Mesenchymal stem cell (in vitro differentiated cells and primary cell): ENCODE measurements around the gene BCAS4.

Experiments used
- DNase-seq: peaks from one replicate; pipeline ENCODE4 v3.0.0-alpha.2; 2013
- H2AFZ ChIP-seq: one replicate; pipeline ENCODE4 v1.6.1; 2013; ENCODE audit warnings: low read depth, mild to moderate bottlenecking, control low read depth, inconsistent platforms, low read length, moderate library complexity
- H2AK5ac ChIP-seq: 2 replicates; pipeline ENCODE4 v1.6.1; 2013; ENCODE audit warnings: low read length, moderate library complexity, mild to moderate bottlenecking, inconsistent platforms; ENCODE audit not compliant: severe bottlenecking
- H2BK120ac ChIP-seq: one replicate; pipeline ENCODE4 v1.6.1; 2013; ENCODE audit warnings: low read depth, mild to moderate bottlenecking, inconsistent platforms, low read length, moderate library complexity
- H2BK12ac ChIP-seq, 2 experiments: one replicate each; pipeline ENCODE4 v1.6.1; 2013; ENCODE audit warnings: inconsistent platforms in 2 of 2, low read length in 2 of 2, mild to moderate bottlenecking in 2 of 2, moderate library complexity in 2 of 2, control low read depth in 1 of 2
- H2BK15ac ChIP-seq: one replicate; pipeline ENCODE4 v1.6.1; 2013; ENCODE audit warnings: mild to moderate bottlenecking, low read depth, inconsistent platforms; ENCODE audit not compliant: poor library complexity, severe bottlenecking
- H2BK5ac ChIP-seq: 2 replicates; pipeline ENCODE4 v1.6.1; 2013; ENCODE audit warnings: low read depth, mild to moderate bottlenecking, low read length, control low read depth, inconsistent platforms; ENCODE audit not compliant: poor library complexity, severe bottlenecking
- H3K14ac ChIP-seq, 2 experiments: one replicate each; pipeline ENCODE4 v1.6.1; 2013; ENCODE audit warnings: inconsistent platforms in 2 of 2, low read length in 2 of 2, control low read depth in 1 of 2, mild to moderate bottlenecking in 1 of 2, moderate library complexity in 1 of 2
- H3K18ac ChIP-seq, 2 experiments: one replicate each; pipeline ENCODE4 v1.6.1; 2013; ENCODE audit warnings: inconsistent platforms in 2 of 2, low read length in 2 of 2, control low read depth in 1 of 2, low read depth in 1 of 2, mild to moderate bottlenecking in 1 of 2
- H3K23ac ChIP-seq, 2 experiments: one replicate each; pipeline ENCODE4 v1.6.1; 2013; ENCODE audit warnings: inconsistent platforms in 2 of 2, low read length in 2 of 2, mild to moderate bottlenecking in 2 of 2, moderate library complexity in 2 of 2, control low read depth in 1 of 2
- H3K27ac ChIP-seq: 2 replicates; pipeline ENCODE4 v1.5.1; 2013; ENCODE audit warnings: mild to moderate bottlenecking, moderate library complexity, low read length, control low read depth, inconsistent platforms; ENCODE audit not compliant: poor library complexity, severe bottlenecking
- H3K27me3 ChIP-seq, 2 experiments: 2 replicates each; pipeline versions ENCODE4 v1.6.1 to v1.7.0; 2013; ENCODE audit warnings: low read length in 2 of 2, mild to moderate bottlenecking in 2 of 2, moderate library complexity in 2 of 2, control low read depth in 1 of 2, inconsistent platforms in 1 of 2; ENCODE audit not compliant: control insufficient read depth in 1 of 2, insufficient read depth in 1 of 2
- H3K36me3 ChIP-seq, 2 experiments: 2 replicates each; pipeline versions ENCODE4 v1.6.1 to v1.7.0; 2013; ENCODE audit warnings: low read length in 2 of 2, control low read depth in 1 of 2, inconsistent platforms in 1 of 2, low read depth in 1 of 2, mild to moderate bottlenecking in 1 of 2; ENCODE audit not compliant: insufficient read depth in 2 of 2, control insufficient read depth in 1 of 2
- H3K4ac ChIP-seq, 2 experiments: one replicate each; pipeline ENCODE4 v1.6.1; 2013; ENCODE audit warnings: inconsistent platforms in 2 of 2, low read length in 2 of 2, mild to moderate bottlenecking in 2 of 2, moderate library complexity in 2 of 2, control low read depth in 1 of 2, low read depth in 1 of 2
- H3K4me1 ChIP-seq: 2 replicates; pipeline ENCODE4 v1.6.1; 2013; ENCODE audit warnings: low read depth, low read length, control low read depth; ENCODE audit not compliant: control insufficient read depth, insufficient read depth
- H3K4me2 ChIP-seq: 2 replicates; pipeline ENCODE4 v1.6.1; 2013; ENCODE audit warnings: low read length, mild to moderate bottlenecking, inconsistent platforms; ENCODE audit not compliant: poor library complexity, severe bottlenecking
- H3K4me3 ChIP-seq, 2 experiments: 2 replicates each; pipeline versions ENCODE4 v1.5.1 to v1.7.0; 2013; ENCODE audit warnings: low read length in 2 of 2, mild to moderate bottlenecking in 2 of 2, control low read depth in 1 of 2, low read depth in 1 of 2; ENCODE audit not compliant: insufficient read depth in 1 of 2
- H3K79me1 ChIP-seq: replicated peaks from 2 replicates; pipeline ENCODE4 v1.6.1; 2013; ENCODE audit warnings: mild to moderate bottlenecking, control low read depth, low read length, inconsistent platforms; ENCODE audit not compliant: poor library complexity, severe bottlenecking
- H3K9ac ChIP-seq: 2 replicates; pipeline ENCODE4 v1.7.0; 2013; ENCODE audit warnings: mild to moderate bottlenecking, low read length, moderate library complexity
- H3K9me3 ChIP-seq: 2 replicates; pipeline ENCODE4 v1.7.0; 2013; ENCODE audit warnings: mild to moderate bottlenecking, low read length; ENCODE audit not compliant: control insufficient read depth
- H4K8ac ChIP-seq: one replicate; pipeline ENCODE4 v1.6.1; 2013; ENCODE audit warnings: inconsistent platforms, mild to moderate bottlenecking, low read length, moderate library complexity
- H4K91ac ChIP-seq: one replicate; pipeline ENCODE4 v1.6.1; 2013; ENCODE audit warnings: mild to moderate bottlenecking, low read length, inconsistent platforms
- WGBS: methylation state at CpG from one replicate; pipeline ENCODE4 v1.1.7; 2013; ENCODE audit warnings: mixed read lengths; 5-methylcytosine and 5-hydroxymethylcytosine counted together

The BCAS4 gene

DNA sequence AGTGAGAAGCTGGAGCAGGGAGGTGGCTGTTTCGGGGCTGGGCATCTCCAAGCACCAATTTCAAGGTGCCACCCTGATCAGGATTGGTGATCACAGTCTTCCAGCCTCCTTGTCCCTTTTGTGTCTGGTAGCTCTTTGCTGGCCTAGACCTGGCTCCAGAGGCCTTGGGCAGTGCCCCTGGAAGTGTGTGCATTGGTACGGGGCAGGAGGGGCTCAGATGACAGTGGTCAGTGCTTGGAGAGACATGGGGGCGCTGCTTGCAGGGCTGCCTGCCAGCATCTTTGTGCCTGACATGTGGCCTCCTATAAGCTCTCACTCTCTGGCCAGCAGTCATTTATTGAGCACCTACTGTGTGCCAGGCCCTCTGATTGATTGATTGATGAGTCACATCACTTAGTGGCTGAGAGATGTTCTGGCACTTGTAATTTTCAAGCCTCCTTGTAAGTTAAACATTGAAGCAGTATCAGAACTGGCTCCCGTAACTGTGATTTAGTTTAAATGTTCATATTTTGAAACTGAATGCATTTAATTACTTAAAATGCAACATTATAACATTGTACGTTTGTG is 61.7 kb downstream of the BCAS4 start:
- Histone ChIP-seq H3K4me2 (no peak overlapping the region), H3K27me3 (no peaks in the 10 kb centered on the region), H2AK5ac (no peak overlapping the region), H3K4ac (no peak overlapping the region), H3K14ac (no peak overlapping the region), H3K9me3 (no peaks in the 10 kb centered on the region), H4K91ac (no peak overlapping the region), H3K79me1 (peaks cover 3% of the 10 kb centered on the region), H3K36me3 (no peaks in the 10 kb centered on the region), H2BK120ac (no peak overlapping the region), H3K23ac (no peak overlapping the region), H3K18ac (no peak overlapping the region), H3K4me3 (no peak overlapping the region), H3K27ac (no peak overlapping the region), H3K9ac (no peak overlapping the region), H2BK12ac (no peak overlapping the region), H4K8ac (no peak overlapping the region), H2BK15ac (no peak overlapping the region), H2BK5ac (no peak overlapping the region), H2AFZ (no peak overlapping the region), H3K4me1 (peaks cover 8% of the 10 kb centered on the region)
- no peak for DNase-seq
- whole genome bisulfite sequencing = 98% methylated on average over 4 of the region's 5 CpGs

DNA sequence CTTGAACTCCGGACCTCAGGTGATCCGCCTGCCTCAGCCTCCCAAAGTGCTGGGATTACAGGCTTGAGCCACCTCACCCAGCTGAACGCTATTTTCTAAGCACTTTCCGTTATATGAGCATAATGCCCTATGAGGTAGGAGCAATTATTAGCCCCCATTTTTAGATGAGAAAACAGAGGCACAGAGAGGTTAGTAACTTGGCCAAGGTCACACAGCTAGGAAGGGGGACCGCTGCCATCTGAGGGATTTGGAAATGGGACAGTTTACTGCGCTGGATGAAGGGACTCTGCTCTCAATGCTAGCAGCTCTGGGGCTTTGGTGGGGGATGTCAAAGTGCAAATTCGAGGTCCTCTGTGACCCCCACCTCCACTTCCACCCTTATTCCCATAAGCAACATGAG is 62.5 kb downstream of the BCAS4 start:
- Histone ChIP-seq H3K27ac (no peak overlapping the region), H3K4ac (no peak overlapping the region), H2BK120ac (no peak overlapping the region), H2AFZ (no peak overlapping the region), H3K23ac (no peak overlapping the region), H2BK12ac (no peak overlapping the region), H2AK5ac (no peak overlapping the region), H4K91ac (no peak overlapping the region), H3K18ac (no peak overlapping the region), H3K36me3 (no peaks in the 10 kb centered on the region), H3K9me3 (no peaks in the 10 kb centered on the region), H3K14ac (no peak overlapping the region), H3K79me1 (peaks cover 1% of the 10 kb centered on the region), H2BK5ac (no peak overlapping the region), H3K4me3 (no peak overlapping the region), H2BK15ac (no peak overlapping the region), H3K4me1 (peaks cover 8% of the 10 kb centered on the region), H3K9ac (no peak overlapping the region), H4K8ac (no peak overlapping the region), H3K4me2 (no peak overlapping the region), H3K27me3 (no peaks in the 10 kb centered on the region)
- no peak for DNase-seq
- whole genome bisulfite sequencing = 96% methylated on average over 5 of the region's 7 CpGs

DNA sequence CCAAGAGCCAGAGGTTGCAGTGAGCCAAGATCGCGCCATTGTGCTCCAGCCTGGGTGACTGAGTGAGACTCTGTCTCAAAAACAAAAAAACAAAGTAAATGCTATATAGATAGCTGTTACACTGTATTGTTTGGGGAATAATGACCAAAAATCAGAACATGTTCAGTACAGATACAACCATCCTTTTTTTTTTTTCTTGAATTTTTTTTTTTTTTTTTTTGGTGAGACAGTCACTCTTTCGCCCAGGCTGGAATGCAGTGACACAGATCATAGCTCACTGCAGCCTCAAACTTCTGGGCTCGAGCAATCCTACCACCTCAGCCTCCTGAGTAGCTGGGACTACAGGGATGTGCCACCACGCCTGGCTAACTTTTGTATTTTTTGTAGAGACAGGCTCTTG is 63.7 kb downstream of the BCAS4 start:
- Histone ChIP-seq H4K8ac (no peak overlapping the region), H2BK12ac (no peak overlapping the region), H3K14ac (no peak overlapping the region), H4K91ac (no peak overlapping the region), H2AFZ (no peak overlapping the region), H3K9ac (no peak overlapping the region), H3K4me3 (no peak overlapping the region), H2AK5ac (no peak overlapping the region), H3K36me3 (no peaks in the 10 kb centered on the region), H2BK15ac (no peak overlapping the region), H3K4me2 (no peak overlapping the region), H2BK120ac (no peak overlapping the region), H3K18ac (no peak overlapping the region), H3K79me1 (peaks cover 1% of the 10 kb centered on the region), H3K27ac (no peak overlapping the region), H3K4ac (no peak overlapping the region), H3K4me1 (peaks cover 8% of the 10 kb centered on the region), H3K23ac (no peak overlapping the region), H3K27me3 (no peaks in the 10 kb centered on the region), H2BK5ac (no peak overlapping the region), H3K9me3 (no peaks in the 10 kb centered on the region)
- WGBS = 60% methylated on average over 1 of the region's 5 CpGs
- no peak for DNase-seq

DNA sequence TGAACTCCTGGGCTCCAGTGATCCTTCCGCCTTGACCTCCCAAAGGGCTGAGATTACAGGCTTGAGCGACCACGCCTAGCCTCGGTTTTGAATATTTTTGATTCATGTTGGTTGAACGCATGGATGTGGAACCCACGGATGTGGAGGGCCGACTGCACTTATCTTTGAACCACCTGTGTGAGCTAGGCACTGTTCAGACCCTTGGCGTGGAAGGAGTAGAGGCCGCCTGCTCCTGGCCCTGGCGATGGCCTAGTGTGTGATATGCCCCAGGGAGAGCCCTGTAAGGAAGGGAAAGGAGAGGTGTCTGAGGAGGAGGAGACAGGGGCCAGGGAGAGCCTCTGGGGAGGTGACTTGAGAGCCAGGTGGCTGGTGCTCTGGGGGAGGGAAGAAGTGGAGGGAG is 64.3 kb downstream of the BCAS4 start:
- Histone ChIP-seq H3K18ac (no peak overlapping the region), H3K27me3 (no peaks in the 10 kb centered on the region), H2AFZ (no peak overlapping the region), H4K91ac (no peak overlapping the region), H3K9ac (no peak overlapping the region), H3K4ac (no peak overlapping the region), H3K9me3 (no peaks in the 10 kb centered on the region), H3K36me3 (no peaks in the 10 kb centered on the region), H3K4me2 (no peak overlapping the region), H3K23ac (no peak overlapping the region), H2AK5ac (no peak overlapping the region), H4K8ac (no peak overlapping the region), H3K4me3 (no peak overlapping the region), H2BK120ac (no peak overlapping the region), H3K4me1 (peaks cover 8% of the 10 kb centered on the region), H2BK12ac (no peak overlapping the region), H3K79me1 (peaks cover 1% of the 10 kb centered on the region), H2BK5ac (no peak overlapping the region), H3K14ac (no peak overlapping the region), H3K27ac (no peak overlapping the region), H2BK15ac (no peak overlapping the region)
- 93% methylated on average over 10 of the region's 10 CpGs for WGBS
- no peak for DNase-seq
